IMR-90 (cell line): ENCODE measurements around the gene PXYLP1. TPM values are rescaled to one million over a fixed set of nuclear protein-coding genes. Genes with fewer than 3 reads are reported as not detected.

Source experiments
- ATAC-seq: fragments of 200-7000 bp; cut with Tn5 transposase; 2 replicates; pipeline ENCODE4 v1.9.1; 2020; ENCODE audit warnings: low read depth, mild to moderate bottlenecking, moderate library complexity
- BruUV-seq: library from RNA; stranded (reverse); fragments of 400-500 nt; replicated peaks from 2 replicates; lab custom pipeline; 2021; lab: Mats Ljungman, UMichigan
- CTCF ChIA-PET: fragments of 300-600 bp; formaldehyde crosslinking; extraction: SDS; loops from one replicate; lab custom pipeline; 2021; ENCODE audit warnings: antibody characterized with exemption; lab: Yijun Ruan, JAX
- POLR2A ChIA-PET: fragments of 300-600 bp; sonication (Branson Sonifier 250); formaldehyde crosslinking; loops from one replicate; lab custom pipeline; 2022; ENCODE audit warnings: antibody characterized with exemption; ENCODE audit not compliant: unreplicated experiment; lab: Charles Lee
- DNase-seq: peaks from one replicate; pipeline ENCODE4 v3.0.0; 2013
- H2AFZ ChIP-seq: replicated peaks from 2 replicates; pipeline ENCODE3; 2013; ENCODE audit warnings: low read length, mild to moderate bottlenecking; ENCODE audit not compliant: poor library complexity
- H2AK5ac ChIP-seq: 2 replicates; pipeline ENCODE4 v1.6.1; 2013; ENCODE audit warnings: low read depth, low read length, inconsistent platforms
- H2AK9ac ChIP-seq: replicated peaks from 2 replicates; pipeline ENCODE3; 2013; ENCODE audit warnings: mild to moderate bottlenecking, low read depth, low read length, moderate library complexity; ENCODE audit not compliant: poor library complexity
- H2BK120ac ChIP-seq: 2 replicates; pipeline ENCODE4 v1.6.1; 2013; ENCODE audit warnings: low read depth, low read length, inconsistent platforms
- H2BK15ac ChIP-seq: 3 replicates; pipeline ENCODE4 v1.6.1; 2013; ENCODE audit warnings: low read depth, low read length, inconsistent platforms
- H2BK20ac ChIP-seq: 2 replicates; pipeline ENCODE4 v1.6.1; 2013; ENCODE audit warnings: low read depth, mild to moderate bottlenecking, inconsistent platforms, low read length, moderate library complexity
- H2BK5ac ChIP-seq: 2 replicates; pipeline ENCODE4 v1.6.1; 2013; ENCODE audit warnings: mild to moderate bottlenecking, low read depth, low read length, inconsistent platforms; ENCODE audit not compliant: poor library complexity, severe bottlenecking
- H3K14ac ChIP-seq: replicated peaks from 2 replicates; pipeline ENCODE4 v1.6.1; 2013; ENCODE audit warnings: low read depth, low read length, inconsistent platforms
- H3K18ac ChIP-seq: 2 replicates; pipeline ENCODE4 v1.6.1; 2013; ENCODE audit warnings: low read depth, low read length, control low read depth
- H3K23ac ChIP-seq: 2 replicates; pipeline ENCODE4 v1.6.1; 2013; ENCODE audit warnings: low read depth, low read length, inconsistent platforms
- H3K27ac ChIP-seq: 2 replicates; pipeline ENCODE4 v1.5.1; 2013; ENCODE audit warnings: mild to moderate bottlenecking, control low read depth, low read length; ENCODE audit not compliant: insufficient read depth
- H3K27me3 ChIP-seq: 2 replicates; pipeline ENCODE4 v1.6.1; 2013; ENCODE audit warnings: low read length; ENCODE audit not compliant: control insufficient read depth, insufficient read depth
- H3K36me3 ChIP-seq: 2 replicates; pipeline ENCODE4 v1.6.1; 2013; ENCODE audit warnings: low read length, mixed read lengths; ENCODE audit not compliant: control insufficient read depth, insufficient read depth
- H3K4ac ChIP-seq: 2 replicates; pipeline ENCODE4 v1.6.1; 2013; ENCODE audit warnings: low read depth, low read length, inconsistent platforms
- H3K4me1 ChIP-seq: 2 replicates; pipeline ENCODE4 v1.6.1; 2013; ENCODE audit warnings: low read length, mixed read lengths; ENCODE audit not compliant: control insufficient read depth, insufficient read depth
- H3K4me2 ChIP-seq: 2 replicates; pipeline ENCODE4 v1.6.1; 2013; ENCODE audit warnings: low read depth, mild to moderate bottlenecking, control low read depth, low read length, moderate library complexity
- H3K4me3 ChIP-seq: 2 replicates; pipeline ENCODE4 v1.5.1; 2013; ENCODE audit warnings: low read depth, mild to moderate bottlenecking, control low read depth, low read length, moderate library complexity; ENCODE audit not compliant: insufficient read depth
- H3K56ac ChIP-seq: 2 replicates; pipeline ENCODE4 v1.6.1; 2013; ENCODE audit warnings: low read length, inconsistent platforms; ENCODE audit not compliant: insufficient read depth; ENCODE audit errors: extremely low read depth
- H3K79me1 ChIP-seq, 2 experiments: 2 replicates each; pipeline ENCODE4 v1.6.1; 2013; ENCODE audit warnings: low read length in 2 of 2, inconsistent platforms in 1 of 2, low read depth in 1 of 2
- H3K9ac ChIP-seq: 2 replicates; pipeline ENCODE4 v1.6.1; 2013; ENCODE audit warnings: low read depth, low read length, control low read depth
- H3K9me1 ChIP-seq: 2 replicates; pipeline ENCODE4 v1.6.1; 2013; ENCODE audit warnings: low read length, inconsistent platforms; ENCODE audit not compliant: insufficient read depth
- H3K9me3 ChIP-seq: 2 replicates; pipeline ENCODE4 v1.6.1; 2013; ENCODE audit warnings: low read length; ENCODE audit not compliant: control insufficient read depth, insufficient read depth
- H4K20me1 ChIP-seq: 2 replicates; pipeline ENCODE4 v1.6.1; 2013; ENCODE audit warnings: low read length, inconsistent platforms; ENCODE audit not compliant: insufficient read depth
- H4K5ac ChIP-seq: 2 replicates; pipeline ENCODE4 v1.6.1; 2013; ENCODE audit warnings: mild to moderate bottlenecking, low read depth, low read length, control low read depth
- H4K8ac ChIP-seq, 2 experiments: 2 replicates each; pipeline ENCODE4 v1.6.1; 2013; ENCODE audit warnings: low read depth in 2 of 2, low read length in 2 of 2, control low read depth in 1 of 2, inconsistent platforms in 1 of 2
- H4K91ac ChIP-seq: 2 replicates; pipeline ENCODE4 v1.6.1; 2013; ENCODE audit warnings: low read depth, low read length, inconsistent platforms; ENCODE audit not compliant: insufficient read depth
- BHLHE40 ChIP-seq: fragments of 150-350 bp; IDR thresholded peaks from 2 replicates; pipeline ENCODE4 v1.6.1; 2016; ENCODE audit warnings: mild to moderate bottlenecking, low read depth, low read length
- CEBPB ChIP-seq: IDR thresholded peaks from 2 replicates; pipeline ENCODE4 v1.6.1; 2012; ENCODE audit warnings: low read depth, low read length, improper control_type of control experiment
- CHD1 ChIP-seq: IDR thresholded peaks from 2 replicates; pipeline ENCODE4 v1.6.1; 2012; ENCODE audit warnings: low read depth, low read length, improper control_type of control experiment
- FOS ChIP-seq: fragments of 150-350 bp; IDR thresholded peaks from 2 replicates; pipeline ENCODE4 v1.6.1; 2016; ENCODE audit warnings: low read depth, low read length
- MAZ ChIP-seq: IDR thresholded peaks from 2 replicates; pipeline ENCODE4 v1.6.1; 2012; ENCODE audit warnings: low read depth, mild to moderate bottlenecking, low read length, improper control_type of control experiment, moderate library complexity, borderline replicate concordance
- MXI1 ChIP-seq: IDR thresholded peaks from 2 replicates; pipeline ENCODE4 v1.6.1; 2012; ENCODE audit warnings: low read depth, mild to moderate bottlenecking, low read length, moderate library complexity, borderline replicate concordance
- NFE2L2 ChIP-seq: fragments of 150-350 bp; IDR thresholded peaks from 2 replicates; pipeline ENCODE4 v1.6.1; 2016; ENCODE audit warnings: low read depth, mild to moderate bottlenecking, low read length
- POLR2A ChIP-seq: IDR thresholded peaks from 2 replicates; pipeline ENCODE4 v1.6.1; 2012; ENCODE audit warnings: mild to moderate bottlenecking, low read depth, low read length
- RAD21 ChIP-seq: IDR thresholded peaks from 2 replicates; pipeline ENCODE4 v1.6.1; 2012; ENCODE audit warnings: low read length, improper control_type of control experiment
- RFX5 ChIP-seq: IDR thresholded peaks from 2 replicates; pipeline ENCODE4 v1.8.0; 2012; ENCODE audit warnings: low read depth, mild to moderate bottlenecking, low read length, moderate library complexity
- SMC3 ChIP-seq: fragments of 150-350 bp; IDR thresholded peaks from 2 replicates; pipeline ENCODE4 v1.6.1; 2016; ENCODE audit warnings: low read depth, mild to moderate bottlenecking, antibody characterized with exemption, low read length, moderate library complexity
- WGBS, 2 experiments: methylation state at CpG; one replicate each; pipeline versions ENCODE4 v1.1.5 to v1.1.7; 2013; ENCODE audit warnings: missing lambda C conversion rate in 2 of 2; ENCODE audit not compliant: insufficient read length in 1 of 2; ENCODE audit errors: extremely low coverage in 2 of 2; 5-methylcytosine and 5-hydroxymethylcytosine counted together
- dilution Hi-C: fragments of 300-500 bp; cut with HindIII; formaldehyde crosslinking; loops from one replicate; pipeline ENCODE4 v1.14.3; 2018; ENCODE audit warnings: low sequenced_read_pairs; ENCODE audit not compliant: unreplicated experiment
- in situ Hi-C: fragments of 300-500 bp; cut with MboI; formaldehyde crosslinking; loops from 3 replicates; pipeline ENCODE4 v1.14.3; 2019; ENCODE audit warnings: low sequenced_read_pairs, inconsistent platforms, mixed read lengths
- intact Hi-C: fragments of 100-400 bp; cut with micrococcal nuclease; formaldehyde crosslinking; loops from 2 replicates; pipeline ENCODE4 v1.10.0; 2022
- polyA plus RNA-seq, 3 experiments: library from polyadenylated mRNA; depleted of rRNA; stranded (reverse); fragments of >200 nt; gene quantifications; 2 replicates each; pipeline ENCODE4 v1.2.3, GENCODE V29; 2012; ENCODE audit warnings: low replicate concordance in 1 of 3
- total RNA-seq: library from RNA; depleted of rRNA; stranded (reverse); fragments of >200 nt; gene quantifications from 2 replicates; pipeline ENCODE4 v1.2.3, GENCODE V29; 2012

PXYLP1 gene
- total and polyA plus RNA-seq, 2 of the 4 experiments (the other 2 are of a cell fraction) = 11.7 to 15.6 TPM

- Histone ChIP-seq H4K8ac (no peak overlapping the region), H2BK5ac (no peak overlapping the region), H3K27ac (no peak overlapping the region), H3K79me1 (no peaks in the 10 kb centered on the region), H3K9ac (no peak overlapping the region), H3K9me1 (peaks cover 3% of the 10 kb centered on the region; the same call in 1 of the 2 replicates), H3K14ac (no peak overlapping the region), H3K36me3 (no peaks in the 10 kb centered on the region), H3K4me3 (no peak overlapping the region), H3K56ac (no peak overlapping the region), H2BK120ac (no peak overlapping the region), H3K18ac (no peak overlapping the region), H4K20me1 (no peaks in the 10 kb centered on the region), H3K4me1 (no peaks in the 10 kb centered on the region), H2BK15ac (no peak overlapping the region), H4K5ac (no peak overlapping the region), H3K27me3 (no peaks in the 10 kb centered on the region), H3K4ac (no peak overlapping the region), H2AK9ac (no peak overlapping the region), H2AK5ac (no peak overlapping the region), H3K9me3 (no peaks in the 10 kb centered on the region), H3K23ac (no peak overlapping the region), H4K91ac (no peak overlapping the region), H2BK20ac (no peak overlapping the region), H3K4me2 (no peak overlapping the region), H2AFZ (no peak overlapping the region)
- no TSS peak for BruUV-seq
- DNase-seq (no peak), ATAC-seq (no peak)
- dilution Hi-C loops (no loop called here), in situ Hi-C loops (no loop called here), intact Hi-C loops (no loop called here)
- WGBS, 2 experiments = 100% methylated on average over 4 of the region's 11 CpGs; no CpG with 5 or more reads in 1 of the 2 experiments
- TF ChIP-seq RAD21 = no peak
- no peak for TF ChIP-seq FOS
- no peak for TF ChIP-seq NFE2L2
- TF ChIP-seq SMC3 = no peak
- TF ChIP-seq BHLHE40 = no peak
- no peak for TF ChIP-seq POLR2A
- TF ChIP-seq CEBPB = no peak
- no peak for TF ChIP-seq MAZ
- no peak for TF ChIP-seq RFX5
- TF ChIP-seq MXI1 = no peak
- no peak for TF ChIP-seq CHD1
- ChIA-PET POLR2A (no interaction called here), CTCF (interaction anchor here (0.8 kb wide), 1 partner anchor 22 kb away, joined by 5 read pairs; the partner anchor contains the start of gene PXYLP1)
Observed at GRCh38 chr3:141253811-141254210, 22.2 kb downstream of the PXYLP1 start.
